IPS DF 19.7 (cell line): ENCODE measurements around the gene OR52E8.

Source experiments
- DNase-seq: peaks from one replicate; pipeline ENCODE4 v3.0.0-alpha.2; 2013; ENCODE audit warnings: low read depth, low spot score

Gene OR52E8

GRCh38 chr11:5857590-5857989 lies at the start of gene OR52E8:
TSS of gene OR52E8 (minus strand) at chr11:5857690. CDS start at chr11:5857690, 0 bp downstream.
- DNase-seq: no peak

GRCh38 chr11:5899534-5899933 lies 42.0 kb upstream of the OR52E8 start:
- DNase-seq: no peak

DNA sequence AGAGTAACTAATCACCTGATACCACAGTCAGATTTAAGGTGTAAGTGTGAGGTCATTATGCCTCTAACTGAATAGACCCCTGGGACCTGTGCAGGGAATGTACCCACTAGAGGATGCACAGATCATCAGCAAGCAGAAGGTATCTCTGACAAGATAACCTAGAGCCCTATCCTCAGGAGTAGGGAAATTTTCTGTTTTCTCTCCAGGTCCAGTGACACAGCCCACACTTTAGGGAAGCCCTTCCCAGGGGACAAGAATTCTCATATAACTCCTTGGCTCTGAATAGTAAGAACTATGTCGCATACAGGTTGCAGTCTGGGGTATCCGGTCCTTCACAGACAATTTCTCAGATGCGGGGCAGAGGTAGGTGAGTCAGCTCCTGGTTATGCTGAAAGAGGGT lies 35.4 kb upstream of the OR52E8 start, which contains the start of gene OR52E5:
OR52E5 (plus strand) TSS at position 301 of the 400 bp plus-strand sequence. CDS start 7,569 bp downstream, outside the sequence.
- DNase-seq: no peak

GRCh38 chr11:5891216-5891800 lies 33.8 kb upstream of the OR52E8 start:
- DNase-seq: no peak

GRCh38 chr11:5887661-5888060 lies 30.2 kb upstream of the OR52E8 start:
- no peak for DNase-seq

- DNase-seq: no peak
These were observed 29.7 kb upstream of the OR52E8 start for GRCh38 chr11:5887172-5887571.

DNA sequence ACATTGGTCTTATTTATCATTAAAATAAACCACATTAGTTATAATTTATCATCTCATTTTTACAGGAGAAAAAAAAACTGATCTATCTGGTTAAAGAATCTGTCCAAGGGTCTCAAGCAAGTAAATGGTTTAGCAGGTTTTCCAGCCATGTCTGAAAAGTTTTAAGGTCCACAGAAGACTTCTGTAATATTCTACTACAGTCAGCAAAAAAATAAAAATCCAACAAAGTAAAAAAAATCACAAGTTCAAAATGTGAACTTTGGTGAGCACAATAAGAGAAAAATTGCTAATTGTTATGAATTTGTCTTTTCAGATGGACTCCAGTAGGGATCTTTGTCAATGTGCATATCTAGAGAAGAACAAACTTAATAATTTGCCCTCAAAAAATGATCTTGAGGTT lies 24.3 kb upstream of the OR52E8 start:
- no peak for DNase-seq

DNA sequence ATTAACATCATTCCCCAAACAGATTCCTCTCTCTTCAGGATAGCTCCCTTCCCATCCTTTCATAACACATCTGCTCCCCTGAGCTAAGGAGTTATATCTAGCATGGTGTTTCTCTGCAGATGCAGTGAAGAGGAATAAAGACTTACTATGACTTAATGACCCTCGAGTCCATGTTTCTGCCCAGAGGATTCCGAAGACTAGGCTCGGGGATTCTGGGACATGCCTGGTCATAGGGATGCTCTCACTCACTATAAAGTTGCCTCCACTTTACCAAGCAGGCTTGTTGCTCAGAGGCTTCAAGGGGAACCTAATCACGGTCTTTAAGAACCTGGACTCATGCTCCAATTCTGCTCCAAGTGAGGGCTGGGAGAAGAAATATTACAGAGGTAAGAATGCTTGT lies 22.8 kb upstream of the OR52E8 start, which contains the start of gene OR52E4:
OR52E4 (plus strand) TSS at position 301 of the 400 bp plus-strand sequence. CDS start 3,664 bp downstream, outside the sequence.
- DNase-seq: no peak

DNA sequence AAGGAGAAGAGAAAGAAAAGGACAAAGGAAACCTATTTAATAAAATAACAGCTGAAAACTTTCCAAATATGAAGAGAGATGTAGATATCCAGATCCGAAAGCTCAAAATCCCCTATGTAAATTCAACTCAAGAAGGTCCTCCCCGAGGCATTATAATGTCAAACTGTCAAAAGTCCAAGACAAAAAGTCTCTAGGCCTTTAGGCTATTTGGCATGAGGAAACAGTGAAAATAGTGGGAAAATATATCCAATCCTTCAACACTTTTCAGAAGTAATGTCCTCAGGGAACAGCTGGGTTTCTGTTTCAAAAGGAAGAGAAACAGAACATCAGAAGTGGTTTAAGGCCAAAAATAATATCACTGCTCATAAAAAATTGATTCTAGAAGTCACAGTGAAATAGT lies 21.1 kb upstream of the OR52E8 start:
- no peak for DNase-seq

- no peak for DNase-seq
These were observed 8.3 kb upstream of the OR52E8 start for GRCh38 chr11:5865826-5866225.

- no peak for DNase-seq
These were observed 6.5 kb downstream of the OR52E8 start for GRCh38 chr11:5851002-5851401.

DNA sequence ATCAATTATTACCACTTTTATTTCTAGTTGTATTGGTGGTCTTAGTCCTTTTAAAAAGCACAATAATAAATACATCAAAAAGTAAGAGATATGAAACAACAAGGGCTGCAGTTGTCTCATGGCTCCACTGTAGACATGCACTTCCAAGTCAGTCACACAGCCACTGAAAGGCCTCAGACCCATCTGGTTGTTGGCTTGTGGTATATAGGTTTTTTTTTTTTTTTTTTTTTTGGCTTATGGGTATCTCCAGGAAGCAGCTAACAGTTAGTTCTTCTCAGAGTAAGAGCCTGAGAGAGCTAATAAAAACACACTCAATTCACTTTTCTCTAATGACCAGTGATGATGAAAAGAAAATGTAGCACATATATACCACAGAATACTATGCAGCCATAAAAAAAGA lies 9.8 kb downstream of the OR52E8 start:
- no peak for DNase-seq

DNA sequence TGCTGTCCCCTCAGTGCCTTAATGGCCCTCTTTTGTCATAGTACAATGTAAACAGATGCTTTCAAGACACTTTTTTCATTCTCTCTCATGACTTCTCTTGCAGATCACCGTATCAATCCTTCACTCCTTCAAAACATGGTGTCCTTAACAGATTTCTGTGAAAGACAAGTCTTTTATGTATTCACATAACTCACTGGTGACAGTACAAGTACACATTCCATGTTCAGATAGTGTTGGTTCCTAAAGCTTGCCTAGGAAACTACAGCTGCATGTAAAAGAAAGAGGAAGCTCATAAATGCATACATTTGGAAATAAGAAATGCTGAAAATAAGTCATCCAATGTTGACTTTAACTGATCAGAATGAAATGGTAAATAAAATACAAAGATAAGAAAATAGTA lies 10.8 kb downstream of the OR52E8 start:
- no peak for DNase-seq

- DNase-seq: no peak
These were observed 15.7 kb downstream of the OR52E8 start, which contains the start of gene OR52E6 for GRCh38 chr11:5841797-5842196. TSS of gene OR52E6 (minus strand) at chr11:5841897. CDS start at chr11:5841897, 0 bp downstream.

- DNase-seq: no peak
These were observed 19.8 kb downstream of the OR52E8 start for GRCh38 chr11:5837695-5838094.

GRCh38 chr11:5833446-5833845 lies 24.0 kb downstream of the OR52E8 start:
- no peak for DNase-seq

DNA sequence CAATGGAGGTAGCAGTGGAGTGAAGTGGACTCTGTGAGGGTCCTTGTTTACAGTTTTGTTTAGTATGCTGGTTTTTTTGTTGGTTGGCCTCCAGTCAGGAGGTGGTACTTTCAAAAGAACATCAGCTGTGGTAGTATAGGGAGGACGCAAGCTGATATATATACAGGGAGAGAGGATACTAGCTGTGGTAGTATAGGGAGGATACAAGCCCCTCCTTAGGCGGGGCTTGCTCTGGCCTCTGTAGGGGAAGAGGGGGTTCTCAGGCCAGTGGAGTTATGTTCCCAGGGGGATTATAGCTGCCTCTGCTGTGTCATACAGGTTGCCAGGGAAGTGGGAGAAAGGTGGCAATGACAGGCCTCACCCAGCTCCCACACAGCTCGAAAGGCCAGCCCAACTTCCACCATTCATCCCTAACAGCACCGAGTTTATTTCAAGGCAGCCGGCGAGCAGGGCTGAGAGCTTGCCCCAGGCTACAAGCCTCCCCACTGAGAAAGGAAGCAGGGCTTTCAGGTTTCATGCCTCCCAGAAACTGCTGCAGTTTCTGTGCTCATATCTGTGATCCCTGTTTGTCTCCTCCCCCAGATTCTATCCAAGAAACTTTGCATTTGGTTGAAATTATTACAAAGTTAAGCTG lies 26.2 kb downstream of the OR52E8 start:
- DNase-seq: no peak

DNA sequence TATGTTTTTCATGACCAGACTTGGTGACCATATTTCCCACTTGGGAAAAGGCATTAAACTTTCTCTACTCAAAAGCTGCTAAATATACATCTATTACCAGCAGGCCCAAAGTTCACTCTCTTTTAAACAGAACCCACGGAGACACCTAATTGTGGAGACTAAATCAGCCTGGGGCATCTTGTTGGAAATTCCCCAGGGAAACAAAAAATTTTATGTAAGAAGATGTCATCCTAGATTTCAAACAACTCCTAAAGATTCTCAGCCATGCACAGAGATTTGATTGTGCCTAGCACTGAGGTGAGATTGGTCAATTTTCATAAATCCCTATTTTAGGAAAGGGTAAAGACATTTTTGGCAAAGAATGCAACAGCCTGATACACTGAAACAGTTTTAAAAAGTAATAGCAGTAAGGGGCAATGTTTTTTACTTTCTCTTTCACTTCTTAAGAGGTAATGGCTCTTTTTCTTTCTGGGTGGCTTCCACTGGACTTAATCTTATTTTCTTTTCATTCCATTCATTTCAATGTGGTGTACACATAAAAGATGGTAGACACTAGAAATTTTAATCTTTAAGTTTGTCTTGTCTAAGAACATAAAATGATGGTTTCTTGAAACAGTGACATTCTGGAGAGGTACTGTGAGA lies 39.1 kb downstream of the OR52E8 start:
- DNase-seq: no peak

GRCh38 chr11:5815534-5815933 lies 42.0 kb downstream of the OR52E8 start:
- DNase-seq: no peak

- DNase-seq: no peak
These were observed 47.3 kb downstream of the OR52E8 start for GRCh38 chr11:5809905-5810795.

GRCh38 chr11:5809122-5809519 lies 48.4 kb downstream of the OR52E8 start:
- DNase-seq: no peak
